HUES6 (cell line): Measurements from ENCODE around the gene C9orf40.

Experiments
- H3K27ac ChIP-seq: 2 replicates; pipeline ENCODE4 v1.7.0; 2013; ENCODE audit warnings: low read depth, mild to moderate bottlenecking, low read length, inconsistent platforms
- H3K27me3 ChIP-seq: 2 replicates; pipeline ENCODE4 v1.6.1; 2013; ENCODE audit warnings: low read length; ENCODE audit not compliant: control insufficient read depth, insufficient read depth
- H3K36me3 ChIP-seq: 2 replicates; pipeline ENCODE4 v1.6.1; 2013; ENCODE audit warnings: low read length; ENCODE audit not compliant: control insufficient read depth, insufficient read depth
- H3K4me1 ChIP-seq: 2 replicates; pipeline ENCODE4 v1.6.1; 2013; ENCODE audit warnings: low read length; ENCODE audit not compliant: control insufficient read depth, insufficient read depth
- H3K4me3 ChIP-seq: 2 replicates; pipeline ENCODE4 v1.5.1; 2013; ENCODE audit warnings: low read depth, low read length
- H3K9ac ChIP-seq: one replicate; pipeline ENCODE4 v1.6.1; 2013; ENCODE audit warnings: mild to moderate bottlenecking, low read length
- H3K9me3 ChIP-seq: 2 replicates; pipeline ENCODE4 v1.6.1; 2013; ENCODE audit warnings: low read depth, low read length; ENCODE audit not compliant: control insufficient read depth, insufficient read depth

Gene C9orf40

GRCh38 chr9:74952201-74953151 lies at the start of gene C9orf40:
Gene C9orf40 (minus strand): TSS chr9:74952912. CDS start chr9:74952611, 301 bp downstream.
- Histone ChIP-seq H3K9ac (peak within 1 kb of the TSS; percentile 92), H3K4me3 (peak within 1 kb of the TSS; percentile 84), H3K36me3 (0 out of 2 replicates have a peak, but pooled peaks cover 3% of the 10 kb centered on the region), H3K4me1 (peaks cover 11% of the 10 kb centered on the region; the same call in 1 of the 2 replicates), H3K27ac (peak within 1 kb of the TSS; percentile 85; the same call in 1 of the 2 replicates), H3K9me3 (no peaks in the 10 kb centered on the region), H3K27me3 (no peaks in the 10 kb centered on the region)

- Histone ChIP-seq H3K27ac (no peak overlapping the region), H3K9me3 (no peaks in the 10 kb centered on the region), H3K36me3 (peaks cover 11% of the 10 kb centered on the region), H3K4me1 (peaks cover 3% of the 10 kb centered on the region; the same call in 1 of the 2 replicates), H3K9ac (no peak overlapping the region), H3K4me3 (no peak overlapping the region), H3K27me3 (no peaks in the 10 kb centered on the region)
Observed at GRCh38 chr9:75001719-75002421, 49.2 kb upstream of the C9orf40 start.

- Histone ChIP-seq H3K27ac (no peak overlapping the region), H3K27me3 (no peaks in the 10 kb centered on the region), H3K9me3 (no peaks in the 10 kb centered on the region), H3K36me3 (peaks cover 20% of the 10 kb centered on the region), H3K9ac (no peak overlapping the region), H3K4me3 (no peak overlapping the region), H3K4me1 (peaks cover 3% of the 10 kb centered on the region; the same call in 1 of the 2 replicates)
Observed at GRCh38 chr9:75000835-75001234, 48.1 kb upstream of the C9orf40 start.

- Histone ChIP-seq H3K9ac (no peak overlapping the region), H3K36me3 (peaks cover 22% of the 10 kb centered on the region), H3K4me1 (no peaks in the 10 kb centered on the region), H3K4me3 (no peak overlapping the region), H3K27me3 (no peaks in the 10 kb centered on the region), H3K27ac (no peak overlapping the region), H3K9me3 (no peaks in the 10 kb centered on the region)
Observed at GRCh38 chr9:74985041-74985440, 32.3 kb upstream of the C9orf40 start.

- Histone ChIP-seq H3K9me3 (no peaks in the 10 kb centered on the region), H3K36me3 (peaks cover 27% of the 10 kb centered on the region), H3K4me3 (no peak overlapping the region), H3K4me1 (no peaks in the 10 kb centered on the region), H3K9ac (no peak overlapping the region), H3K27ac (no peak overlapping the region), H3K27me3 (no peaks in the 10 kb centered on the region)
Observed at GRCh38 chr9:74983709-74984108, 31.0 kb upstream of the C9orf40 start.

GRCh38 chr9:74979844-74980243 lies 27.1 kb upstream of the C9orf40 start:
- peaks cover 23% of the 10 kb centered on the region for H3K36me3 ChIP-seq
- H3K27ac ChIP-seq, result no peak overlapping the region
- no peaks in the 10 kb centered on the region for H3K27me3 ChIP-seq
- no peak overlapping the region for H3K4me3 ChIP-seq
- no peaks in the 10 kb centered on the region for H3K4me1 ChIP-seq
- H3K9me3 ChIP-seq, result peaks cover 16% of the 10 kb centered on the region
- no peak overlapping the region for H3K9ac ChIP-seq

GRCh38 chr9:74977287-74977686 lies 24.6 kb upstream of the C9orf40 start:
- Histone ChIP-seq H3K27me3 (no peaks in the 10 kb centered on the region), H3K9me3 (peaks cover 25% of the 10 kb centered on the region)

GRCh38 chr9:74975538-74975937 lies 22.8 kb upstream of the C9orf40 start:
- H3K4me3 ChIP-seq, result no peak overlapping the region
- no peaks in the 10 kb centered on the region for H3K27me3 ChIP-seq
- H3K36me3 ChIP-seq, result peaks cover 17% of the 10 kb centered on the region
- no peak overlapping the region for H3K27ac ChIP-seq
- no peak overlapping the region for H3K9ac ChIP-seq
- no peaks in the 10 kb centered on the region for H3K4me1 ChIP-seq
- peaks cover 25% of the 10 kb centered on the region for H3K9me3 ChIP-seq

More at GRCh38 chr9:74977287-74977686, 24.6 kb upstream of the C9orf40 start:
- H3K9ac ChIP-seq, result no peak overlapping the region
- H3K27ac ChIP-seq, result no peak overlapping the region
- no peaks in the 10 kb centered on the region for H3K4me1 ChIP-seq
- H3K4me3 ChIP-seq, result no peak overlapping the region
- peaks cover 17% of the 10 kb centered on the region for H3K36me3 ChIP-seq

- no peak overlapping the region for H3K4me3 ChIP-seq
- no peaks in the 10 kb centered on the region for H3K27me3 ChIP-seq
- peaks cover 25% of the 10 kb centered on the region for H3K9me3 ChIP-seq
- peaks cover 14% of the 10 kb centered on the region for H3K36me3 ChIP-seq
- no peaks in the 10 kb centered on the region for H3K4me1 ChIP-seq
- H3K9ac ChIP-seq, result no peak overlapping the region
- H3K27ac ChIP-seq, result no peak overlapping the region
Observed at GRCh38 chr9:74974558-74974957, 21.8 kb upstream of the C9orf40 start.

- no peak overlapping the region for H3K4me3 ChIP-seq
- H3K27me3 ChIP-seq, result no peaks in the 10 kb centered on the region
- H3K27ac ChIP-seq, result no peak overlapping the region
- H3K9me3 ChIP-seq, result peaks cover 25% of the 10 kb centered on the region
- H3K9ac ChIP-seq, result no peak overlapping the region
- no peaks in the 10 kb centered on the region for H3K4me1 ChIP-seq
- H3K36me3 ChIP-seq, result peaks cover 9% of the 10 kb centered on the region; the same call in 1 of the 2 replicates
Observed at GRCh38 chr9:74973714-74974113, 21.0 kb upstream of the C9orf40 start.

- Histone ChIP-seq H3K9me3 (peaks cover 17% of the 10 kb centered on the region), H3K4me1 (no peaks in the 10 kb centered on the region), H3K4me3 (no peak overlapping the region), H3K9ac (no peak overlapping the region), H3K36me3 (no peaks in the 10 kb centered on the region), H3K27ac (no peak overlapping the region), H3K27me3 (no peaks in the 10 kb centered on the region)
Observed at GRCh38 chr9:74963056-74963455, 10.3 kb upstream of the C9orf40 start.
